ENCODE results near the gene CAMSAP1. TPM values are rescaled to one million over a fixed set of nuclear protein-coding genes. Genes with fewer than 3 reads are reported as not detected.

The CAMSAP1 gene
- total and polyA plus RNA-seq, 10 of the 15 experiments (the other 5 are each of a cell fraction or from before 2014, with no cell fraction given) = 1.4 to 24.7 (median 8.0) TPM

DNA sequence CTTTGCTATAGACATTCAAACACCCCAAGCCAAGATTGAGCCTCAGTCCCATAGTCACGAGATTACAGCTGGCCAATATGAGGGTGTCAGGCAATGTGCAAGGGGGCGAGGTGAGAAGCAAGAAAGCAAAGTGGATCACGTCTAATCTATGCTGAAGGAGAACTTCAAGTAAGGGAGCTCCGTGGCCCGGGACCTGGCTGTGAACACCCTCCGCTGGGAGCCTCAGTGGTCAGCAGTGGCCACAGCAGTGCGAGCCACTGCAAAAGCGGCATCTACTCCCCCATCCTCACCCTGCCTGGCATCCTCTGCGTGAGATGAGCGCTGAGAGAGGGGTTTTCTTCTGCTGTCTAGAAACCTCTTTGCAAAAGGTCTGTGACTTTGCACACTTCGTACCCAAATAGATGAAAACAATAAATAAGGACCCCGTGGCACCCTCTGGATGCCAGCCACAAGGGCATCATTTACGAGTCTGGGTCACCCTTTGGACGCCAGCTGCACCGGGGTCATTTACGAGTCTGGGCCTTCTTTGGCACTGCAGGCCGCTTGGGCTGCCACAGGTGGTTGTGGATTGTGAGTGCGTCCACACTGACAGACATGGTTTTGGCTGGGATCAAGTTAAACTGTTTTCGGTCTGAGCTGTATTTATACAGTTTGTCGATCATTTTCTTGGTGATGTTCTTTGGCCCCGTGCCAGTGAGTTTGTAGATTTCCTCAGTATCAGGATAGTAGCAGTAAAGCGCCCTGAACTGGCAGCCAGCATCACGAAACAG lies 96.4 kb downstream of the CAMSAP1 start:
- SMC1A ChIA-PET (ENCODE audit: uncharacterized antibody, unreplicated experiment) = no interaction called here
- BruUV-seq (replicated peaks) = no TSS peak
- ATAC-seq = no peak

GRCh38 chr9:135809166-135809565 lies 98.2 kb downstream of the CAMSAP1 start:
- ChIA-PET POLR2A (no interaction called here), SMC1A (ENCODE audit: uncharacterized antibody, unreplicated experiment) (no interaction called here), RAD21 (ENCODE audit: unreplicated experiment) (no interaction called here), CTCF (no interaction called here)
- no peak for DNase-seq (ENCODE audit: low read depth, low spot score)
- no peak overlapping the region for H3K4me2 ChIP-seq (ENCODE audit: control insufficient read depth, insufficient read depth)
- no peaks in the 10 kb centered on the region for H3K27me3 ChIP-seq (replicated peaks in 1 of 2; ENCODE audit: control insufficient read depth in 2 of 2, insufficient read depth in 2 of 2, low read length in 1 of 2)
- intact Hi-C loops (cut with micrococcal nuclease; ENCODE audit: unreplicated experiment) (no loop called here), in situ Hi-C loops (cut with MboI) (no loop called here)
- no peak overlapping the region for H3K9ac ChIP-seq (ENCODE audit: control insufficient read depth, insufficient read depth, low read length)
- 93% methylated on average over 10 of the region's 10 CpGs for WGBS (ENCODE audit: insufficient coverage, insufficient replicate concordance, low lambda C conversion rate, missing lambda C conversion rate)
- H3K27ac ChIP-seq (ENCODE audit: control insufficient read depth, insufficient read depth) = no peak overlapping the region
- TF ChIP-seq MLLT1 (IDR thresholded peaks at IDR 0.05) = no peak
- TF ChIP-seq LARP7 (IDR thresholded peaks at IDR 0.05) = no peak
- no peak for TF ChIP-seq USF2 (IDR thresholded peaks at IDR 0.05; ENCODE audit: borderline replicate concordance, low read depth, low read length)
- ATAC-seq = no peak
- no TSS peak for BruUV-seq (replicated peaks)
- FAIRE-seq = no peak
- H3K9me3 ChIP-seq (replicated peaks; ENCODE audit: control insufficient read depth, insufficient read depth, low read length) = no peaks in the 10 kb centered on the region
- no peaks in the 10 kb centered on the region for H3K79me2 ChIP-seq (ENCODE audit: control insufficient read depth, insufficient read depth, low read length)
- H3K36me3 ChIP-seq (ENCODE audit: control insufficient read depth in 2 of 2, insufficient read depth in 2 of 2, low read length in 1 of 2) = peaks cover 9 to 15% of the 10 kb centered on the region in 2 experiments
- no peak overlapping the region for H3K4me3 ChIP-seq
- no peaks in the 10 kb centered on the region; the same call in 1 of the 2 replicates for H4K20me1 ChIP-seq (ENCODE audit: control insufficient read depth, insufficient read depth)
- no peaks in the 10 kb centered on the region for H3K4me1 ChIP-seq (ENCODE audit: control insufficient read depth, insufficient read depth, low read length)
- H2AFZ ChIP-seq (ENCODE audit: control insufficient read depth, low read depth, low read length) = no peak overlapping the region

More for the DNA sequence above, 96.4 kb downstream of the CAMSAP1 start:
- no peak for DNase-seq (ENCODE audit: low read depth, low spot score)
- RAD21 ChIA-PET (ENCODE audit: unreplicated experiment) = no interaction called here
- H3K79me2 ChIP-seq (ENCODE audit: control insufficient read depth, insufficient read depth, low read length) = no peaks in the 10 kb centered on the region
- CTCF ChIA-PET = no interaction called here
- TF ChIP-seq SP1 (IDR thresholded peaks at IDR 0.05; ENCODE audit: low read depth, low read length) (no peak), SREBF1 (IDR thresholded peaks at IDR 0.05; ENCODE audit: low read length) (no peak), RFX5 (IDR thresholded peaks at IDR 0.05; ENCODE audit: low read depth, low read length) (no peak), KDM1A (IDR thresholded peaks at IDR 0.05; ENCODE audit: borderline replicate concordance) (no peak)
- no peak overlapping the region for H3K27ac ChIP-seq (ENCODE audit: control insufficient read depth, insufficient read depth)
- no peaks in the 10 kb centered on the region for H3K27me3 ChIP-seq (replicated peaks in 1 of 2; ENCODE audit: control insufficient read depth in 2 of 2, insufficient read depth in 2 of 2, low read length in 1 of 2)
- no peaks in the 10 kb centered on the region; the same call in 1 of the 2 replicates for H4K20me1 ChIP-seq (ENCODE audit: control insufficient read depth, insufficient read depth)
- no peaks in the 10 kb centered on the region for H3K4me1 ChIP-seq (ENCODE audit: control insufficient read depth, insufficient read depth, low read length)
- no peak overlapping the region for H2AFZ ChIP-seq (ENCODE audit: control insufficient read depth, low read depth, low read length)
- intact Hi-C loops (cut with micrococcal nuclease; ENCODE audit: unreplicated experiment) (no loop called here), in situ Hi-C loops (cut with MboI) (no loop called here)
- no peaks in the 10 kb centered on the region for H3K9me3 ChIP-seq (replicated peaks; ENCODE audit: control insufficient read depth, insufficient read depth, low read length)
- POLR2A ChIA-PET = no interaction called here
- peaks cover 16 to 19% of the 10 kb centered on the region in 2 experiments for H3K36me3 ChIP-seq (ENCODE audit: control insufficient read depth in 2 of 2, insufficient read depth in 2 of 2, low read length in 1 of 2)
- H3K9ac ChIP-seq (ENCODE audit: control insufficient read depth, insufficient read depth, low read length) = no peak overlapping the region
- H3K4me2 ChIP-seq (ENCODE audit: control insufficient read depth, insufficient read depth) = no peak overlapping the region
- over 99% methylated on average over 23 of the region's 23 CpGs for WGBS (ENCODE audit: insufficient coverage, insufficient replicate concordance, low lambda C conversion rate, missing lambda C conversion rate)
- H3K4me3 ChIP-seq = no peak overlapping the region
- FAIRE-seq = no peak
